ENCODE data around the gene ACP1.

The ACP1 gene

GRCh38 chr2:264493-265468 is at the start of gene ACP1:
Gene ACP1, plus strand, starts transcription at chr2:264947. Its CDS starts 18 bp downstream, at chr2:264965.
- DNase-seq, result peak; percentile 85

GRCh38 chr2:216068-216467 is 48.7 kb upstream of the ACP1 start:
- no peak for DNase-seq

- no peak for DNase-seq
Observed at GRCh38 chr2:223451-223850, 41.3 kb upstream of the ACP1 start.

GRCh38 chr2:223971-224760 is 40.6 kb upstream of the ACP1 start:
- no peak for DNase-seq

GRCh38 chr2:228115-228514 is 36.6 kb upstream of the ACP1 start:
- DNase-seq, result no peak

GRCh38 chr2:228518-229278 is 36.0 kb upstream of the ACP1 start:
- DNase-seq, result no peak

- DNase-seq, result no peak
Observed at GRCh38 chr2:231521-232185, 33.1 kb upstream of the ACP1 start.

GRCh38 chr2:233030-233429 is 31.7 kb upstream of the ACP1 start:
- no peak for DNase-seq

- no peak for DNase-seq
Observed at GRCh38 chr2:234421-234820, 30.3 kb upstream of the ACP1 start.

- DNase-seq, result no peak
Observed at GRCh38 chr2:236993-237539, 27.7 kb upstream of the ACP1 start.

- DNase-seq, result no peak
Observed at GRCh38 chr2:237878-238277, 26.9 kb upstream of the ACP1 start.

GRCh38 chr2:238431-238830 is 26.3 kb upstream of the ACP1 start:
- no peak for DNase-seq

GRCh38 chr2:238869-239268 is 25.9 kb upstream of the ACP1 start:
- DNase-seq, result no peak

- no peak for DNase-seq
Observed at GRCh38 chr2:244547-244946, 20.2 kb upstream of the ACP1 start.

- DNase-seq, result no peak
Observed at GRCh38 chr2:246489-247144, 18.1 kb upstream of the ACP1 start.

GRCh38 chr2:248724-249123 is 16.0 kb upstream of the ACP1 start:
- no peak for DNase-seq

- no peak for DNase-seq
Observed at GRCh38 chr2:249538-250042, 15.2 kb upstream of the ACP1 start.

- DNase-seq, result no peak
Observed at GRCh38 chr2:252001-252602, 12.6 kb upstream of the ACP1 start.

- DNase-seq, result no peak
Observed at GRCh38 chr2:253202-253638, 11.5 kb upstream of the ACP1 start.

- no peak for DNase-seq
Observed at GRCh38 chr2:254241-254640, 10.5 kb upstream of the ACP1 start.

GRCh38 chr2:255195-255594 is 9.6 kb upstream of the ACP1 start:
- DNase-seq, result no peak
